Activated T-cell treated with anti-CD3 and anti-CD28 coated beads, Interleukin-2, amount 50 U/mL, for 4 hours (primary cell): ENCODE results near the gene STS. TPM values are rescaled to one million over a fixed set of nuclear protein-coding genes. Genes with fewer than 3 reads are reported as not detected.

Experiments used
- ATAC-seq, 2 donors: fragments of 200-7000 bp; cut with Tn5 transposase; one replicate each; pipeline ENCODE4 v1.10.0; 2021
- DNase-seq: peaks from one replicate; pipeline ENCODE4 v3.0.0-alpha.2; 2020
- H3K27me3 Mint-ChIP-seq: one replicate; pipeline ENCODE4 v1.8.0; 2021; ENCODE audit warnings: low read depth, mixed read lengths
- H3K36me3 Mint-ChIP-seq: one replicate; pipeline ENCODE4 v1.8.0; 2022; ENCODE audit warnings: mixed read lengths; ENCODE audit not compliant: insufficient read depth
- H3K4me1 Mint-ChIP-seq: one replicate; pipeline ENCODE4 v1.8.0; 2021; ENCODE audit warnings: low read depth, mixed read lengths
- H3K4me3 Mint-ChIP-seq: one replicate; pipeline ENCODE4 v1.8.0; 2021; ENCODE audit warnings: mild to moderate bottlenecking, moderate library complexity, mixed read lengths
- H3K9me3 Mint-ChIP-seq: one replicate; pipeline ENCODE4 v1.8.0; 2021; ENCODE audit warnings: mixed read lengths
- total RNA-seq, 3 donors: library from RNA; stranded (reverse); gene quantifications; one replicate each; pipeline ENCODE4 v1.2.1, GENCODE V29; 2021

Gene STS
- total RNA-seq, 3 donors from 2014 or later, result 1.6 to 2.4 (median 1.6) TPM

DNA sequence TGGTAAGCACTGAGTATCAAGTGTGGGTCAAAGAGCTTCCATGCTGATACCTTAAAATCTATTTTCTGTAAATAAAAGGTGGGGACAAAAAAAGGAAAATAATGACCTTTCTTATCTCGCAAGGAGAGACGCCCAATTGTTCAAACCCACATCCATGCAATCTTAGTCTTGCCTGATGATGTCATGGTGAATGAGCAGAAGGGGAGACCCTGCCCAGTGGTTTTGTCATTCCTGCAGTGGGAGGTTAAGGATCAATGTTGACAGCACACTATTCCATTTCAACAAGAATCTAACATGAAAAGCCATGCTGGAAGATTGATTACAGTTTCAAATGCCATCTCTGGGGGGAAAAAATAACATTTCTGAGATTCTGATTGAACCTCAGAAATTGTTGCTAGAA lies 41.2 kb downstream of the STS start:
- Mint-ChIP-seq H3K36me3 (no peaks in the 10 kb centered on the region), H3K4me1 (no peaks in the 10 kb centered on the region), H3K27me3 (no peaks in the 10 kb centered on the region), H3K9me3 (no peaks in the 10 kb centered on the region), H3K4me3 (no peak overlapping the region)
- DNase-seq (no peak), ATAC-seq (no peak)

DNA sequence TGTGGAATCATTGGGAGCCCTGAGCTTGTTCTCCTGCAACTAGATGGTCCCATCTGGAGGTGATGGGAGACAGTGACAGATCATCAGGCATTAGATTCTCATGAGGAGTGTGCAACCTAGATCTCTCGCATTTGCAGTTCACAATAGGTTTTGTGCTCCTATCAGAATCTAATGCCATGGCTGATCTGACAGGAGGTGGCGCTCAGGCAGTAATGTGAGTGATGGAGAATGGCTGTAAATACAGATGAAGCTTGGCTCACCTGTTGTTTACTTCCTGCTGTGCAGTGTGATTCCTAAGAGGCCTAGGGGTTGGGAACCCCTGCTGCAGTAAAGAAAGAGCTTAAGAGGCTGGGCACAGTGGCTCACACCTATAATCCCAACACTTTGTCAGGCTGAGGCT lies 42.6 kb downstream of the STS start:
- DNase-seq (no peak), ATAC-seq (no peak)
- no peaks in the 10 kb centered on the region for H3K4me1 Mint-ChIP-seq
- H3K36me3 Mint-ChIP-seq, result no peaks in the 10 kb centered on the region
- H3K27me3 Mint-ChIP-seq, result no peaks in the 10 kb centered on the region
- no peak overlapping the region for H3K4me3 Mint-ChIP-seq
- no peaks in the 10 kb centered on the region for H3K9me3 Mint-ChIP-seq

DNA sequence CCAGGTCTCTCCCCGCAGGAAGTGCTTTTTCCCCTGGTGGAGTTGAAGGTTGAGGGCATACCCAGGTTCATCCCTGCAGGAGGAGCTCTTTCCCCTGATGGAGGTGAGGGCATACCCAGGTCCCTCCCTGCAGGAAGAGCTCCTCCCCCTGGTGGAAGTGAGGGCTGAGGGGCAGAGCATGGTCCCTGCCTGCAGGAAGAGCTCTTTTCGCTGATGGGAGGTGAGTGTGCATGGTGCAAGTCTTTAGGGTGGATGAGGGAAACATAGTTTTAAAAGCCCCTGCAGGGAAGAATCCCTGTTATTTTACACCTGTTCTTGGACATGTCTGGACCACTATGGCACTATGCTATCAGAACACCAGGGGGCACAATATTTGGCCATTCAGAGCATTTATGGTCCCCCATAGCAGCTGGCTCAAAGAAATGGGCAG lies 44.2 kb downstream of the STS start:
- no peaks in the 10 kb centered on the region for H3K27me3 Mint-ChIP-seq
- DNase-seq, result no peak
- ATAC-seq, result no peak
- H3K4me1 Mint-ChIP-seq, result no peaks in the 10 kb centered on the region
- H3K4me3 Mint-ChIP-seq, result no peak overlapping the region
- no peaks in the 10 kb centered on the region for H3K36me3 Mint-ChIP-seq
- no peaks in the 10 kb centered on the region for H3K9me3 Mint-ChIP-seq

DNA sequence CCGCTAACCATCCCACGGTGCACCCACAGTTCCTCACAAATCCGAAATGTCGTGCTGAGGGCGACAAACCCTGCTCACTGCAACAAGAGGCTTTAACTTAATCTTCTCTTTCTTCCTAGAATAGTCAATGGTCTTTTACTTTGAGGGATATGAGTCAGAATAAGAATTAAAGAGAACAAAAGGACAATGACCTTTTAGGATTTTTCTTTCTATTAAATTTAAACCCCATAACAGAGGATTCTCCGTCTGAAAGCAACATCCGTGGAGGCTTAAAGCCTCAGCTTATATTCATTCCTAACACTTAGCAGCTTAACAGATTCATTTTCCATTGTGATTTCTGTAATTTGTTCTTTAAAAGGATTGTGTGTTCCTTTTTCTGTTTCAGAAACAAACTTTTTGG lies 45.4 kb downstream of the STS start:
- DNase-seq (no peak), ATAC-seq (no peak)
- Mint-ChIP-seq H3K36me3 (no peaks in the 10 kb centered on the region), H3K4me3 (no peak overlapping the region), H3K27me3 (no peaks in the 10 kb centered on the region), H3K9me3 (no peaks in the 10 kb centered on the region), H3K4me1 (no peaks in the 10 kb centered on the region)

DNA sequence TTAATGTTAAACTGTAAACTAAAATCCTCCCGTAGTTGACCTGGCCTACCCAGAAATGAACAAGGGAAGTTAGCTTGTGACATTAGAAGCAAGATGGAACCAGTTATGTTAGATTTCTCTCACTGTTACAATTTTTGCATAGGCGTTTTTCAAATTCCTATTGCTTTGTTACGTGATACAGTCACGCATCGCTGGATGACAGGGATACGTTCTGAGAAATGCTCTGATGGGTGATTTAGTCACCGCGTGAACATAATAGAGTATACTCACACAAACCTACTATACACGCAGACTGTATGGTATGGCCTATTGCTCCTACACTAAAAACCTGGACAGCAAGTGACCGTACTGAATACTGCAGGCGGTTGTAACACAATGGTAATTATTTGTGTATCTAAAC lies 47.1 kb downstream of the STS start:
- ATAC-seq (no peak), DNase-seq (no peak)
- Mint-ChIP-seq H3K36me3 (no peaks in the 10 kb centered on the region), H3K27me3 (no peaks in the 10 kb centered on the region), H3K4me1 (no peaks in the 10 kb centered on the region), H3K4me3 (no peak overlapping the region), H3K9me3 (no peaks in the 10 kb centered on the region)

Other genes with a start within 250 kb of the STS start
- 10 to 100 TPM; 27.1 to 36.6 (median 28.1) TPM for gene PUDP, start 441 bp downstream of the STS start, total RNA-seq